NK-92 treated with Interleukin-12 subunit alpha and Interleukin-12 subunit beta, amount 100 ng/mL, for 24 hours (cell line): Measurements from ENCODE around the gene SEZ6.
A peak's percentile ranks its signal among the peaks of the same experiment; 100 is the strongest.

Experiments
- DNase-seq: peaks from one replicate; lab custom pipeline; 2025; lab: John Stamatoyannopoulos, UW

Gene SEZ6

GRCh38 chr17:28954886-28955285 lies 50.9 kb downstream of the SEZ6 start:
- no peak for DNase-seq

GRCh38 chr17:28953444-28954118 lies 52.3 kb downstream of the SEZ6 start:
- peak; percentile 20 for DNase-seq

GRCh38 chr17:28951991-28952975 lies 53.5 kb downstream of the SEZ6 start:
- peak; percentile 96 for DNase-seq

GRCh38 chr17:28951428-28951990 lies 54.3 kb downstream of the SEZ6 start, which contains the start of gene PHF12:
PHF12 (minus strand) TSS chr17:28951518; CDS start chr17:28950960, 558 bp downstream.
- DNase-seq, result peak; percentile 100

GRCh38 chr17:28950752-28951427 lies 54.9 kb downstream of the SEZ6 start:
- no peak for DNase-seq

- DNase-seq, result peak; percentile 51
Measured at GRCh38 chr17:28950017-28950751, 55.6 kb downstream of the SEZ6 start.

- peak; percentile 60 for DNase-seq
Measured at GRCh38 chr17:28949185-28950016, 56.4 kb downstream of the SEZ6 start.

GRCh38 chr17:28948873-28949184 lies 57.0 kb downstream of the SEZ6 start:
- no peak for DNase-seq

- DNase-seq, result no peak
Measured at GRCh38 chr17:28948342-28948741, 57.5 kb downstream of the SEZ6 start.

GRCh38 chr17:28947639-28948038 lies 58.2 kb downstream of the SEZ6 start:
- DNase-seq, result no peak

GRCh38 chr17:28946239-28946638 lies 59.6 kb downstream of the SEZ6 start:
- DNase-seq, result no peak

- DNase-seq, result no peak
Measured at GRCh38 chr17:28944862-28945741, 60.7 kb downstream of the SEZ6 start.

- DNase-seq, result no peak
Measured at GRCh38 chr17:28944343-28944742, 61.5 kb downstream of the SEZ6 start.

GRCh38 chr17:28942925-28943324 lies 62.9 kb downstream of the SEZ6 start:
- DNase-seq, result no peak

GRCh38 chr17:28941251-28941650 lies 64.6 kb downstream of the SEZ6 start:
- no peak for DNase-seq

GRCh38 chr17:28940675-28941074 lies 65.2 kb downstream of the SEZ6 start:
- DNase-seq, result no peak

GRCh38 chr17:28940142-28940541 lies 65.7 kb downstream of the SEZ6 start:
- no peak for DNase-seq

- DNase-seq, result no peak
Measured at GRCh38 chr17:28938552-28938951, 67.3 kb downstream of the SEZ6 start.

- peak; percentile 29 for DNase-seq
Measured at GRCh38 chr17:28937044-28937729, 68.6 kb downstream of the SEZ6 start.
